Sigmoid colon (tissue), 7 donors: ENCODE measurements around the gene RBM23. TPM values are rescaled to one million over a fixed set of nuclear protein-coding genes. Genes with fewer than 3 reads are reported as not detected.
A peak's percentile ranks its signal among the peaks of the same experiment; 100 is the strongest.

Source experiments
- DNase-seq: peaks from one replicate; pipeline ENCODE4 v3.0.0-alpha.2; 2019
- H3K27ac ChIP-seq, 4 donors: fragments of 200-600 bp; sonication (generic); one replicate each; pipeline ENCODE4 v1.5.1; 2016 to 2019; ENCODE audit warnings: mild to moderate bottlenecking in 1 of 4
- H3K27me3 ChIP-seq, 3 donors: fragments of 200-600 bp; sonication (generic); one replicate each; pipeline ENCODE4 v1.5.1; 2019; ENCODE audit warnings: mild to moderate bottlenecking in 1 of 3
- H3K36me3 ChIP-seq, 4 donors: fragments of 200-600 bp; sonication (generic); one replicate each; pipeline ENCODE4 v1.5.1; 2016 to 2019
- H3K4me1 ChIP-seq, 4 donors: fragments of 200-600 bp; sonication (generic); one replicate each; pipeline ENCODE4 v1.5.1; 2017 to 2019
- H3K4me3 ChIP-seq, 4 donors: fragments of 200-600 bp; sonication (generic); one replicate each; pipeline ENCODE4 v1.5.1; 2017 to 2019; ENCODE audit warnings: mild to moderate bottlenecking in 2 of 4, moderate library complexity in 1 of 4
- H3K9me3 ChIP-seq, 4 donors: fragments of 200-600 bp in 3 of 4; sonication (generic) in 3 of 4; one replicate each; pipeline versions ENCODE4 v1.5.1 to v1.6.1; 2013 to 2019
- CTCF ChIP-seq, 4 experiments: fragments of 450-650 bp in 3 of 4; fragments of 200-600 bp in 1 of 4; IDR thresholded peaks; one replicate each; pipeline ENCODE4 v1.5.1; 2016 to 2019; ENCODE audit warnings: antibody characterized with exemption in 4 of 4, mild to moderate bottlenecking in 3 of 4, moderate library complexity in 2 of 4
- EP300 ChIP-seq, 4 donors: sonication (generic); formaldehyde crosslinking; IDR thresholded peaks; one replicate each; pipeline ENCODE4 v1.6.1; 2017; ENCODE audit warnings: antibody characterized with exemption in 4 of 4
- POLR2A ChIP-seq, 2 donors: fragments of 450-650 bp; IDR thresholded peaks; one replicate each; pipeline ENCODE4 v1.6.1; 2016; ENCODE audit warnings: antibody characterized with exemption in 2 of 2, mild to moderate bottlenecking in 2 of 2, moderate library complexity in 2 of 2
- POLR2AphosphoS5 ChIP-seq, 4 donors: sonication (generic); formaldehyde crosslinking; IDR thresholded peaks; one replicate each; pipeline ENCODE4 v1.6.1; 2017; ENCODE audit warnings: antibody characterized with exemption in 4 of 4
- WGBS, 2 donors: extraction: QIAGEN DNeasy Blood & Tissue Kit; methylation state at CpG; one replicate each; pipeline ENCODE4 v1.1.7; 2013; 5-methylcytosine and 5-hydroxymethylcytosine counted together
- intact Hi-C: fragments of 100-400 bp; cut with DNase I; formaldehyde crosslinking; loops from one replicate; pipeline ENCODE4 v1.15.1; 2023
- polyA plus RNA-seq, 3 donors: library from polyadenylated mRNA; stranded (reverse); fragments of 200-250 nt; gene quantifications; one replicate each; pipeline ENCODE4 v1.2.3, GENCODE V29; 2013
- total RNA-seq, 4 donors: library from RNA; depleted of rRNA; stranded (reverse); fragments of >200 nt; gene quantifications; one replicate each; pipeline ENCODE4 v1.1.0, GENCODE V29; 2016
- donor health status: healthy with polysubstance abuse.
- donor health status: Bipolar disorder and iron deficiency.
- donor health status: healthy.

Gene RBM23
- total and polyA plus RNA-seq, 7 donors = 31.8 to 5,076 (median 356) TPM

DNA sequence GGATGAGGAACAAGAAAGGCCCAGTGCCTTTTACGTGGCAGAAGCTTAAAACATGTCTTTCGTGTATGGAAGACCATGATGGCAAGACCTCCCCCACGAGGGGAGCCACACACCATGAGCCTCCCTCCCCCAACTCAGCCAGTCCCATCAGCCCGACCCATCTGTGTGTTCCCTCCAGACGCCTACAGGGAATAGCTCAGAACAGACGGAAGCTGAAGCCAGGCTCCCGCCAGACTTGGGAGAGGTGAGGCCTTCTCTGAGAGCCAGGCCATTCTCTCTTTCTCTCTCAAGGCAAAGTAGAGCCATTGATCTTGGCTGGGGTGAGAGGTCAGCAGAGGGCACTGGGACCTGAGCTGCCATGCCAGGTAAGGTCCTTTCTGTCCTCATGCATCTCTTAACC lies 26.5 kb downstream of the RBM23 start:
- intact Hi-C loops = no loop called here
- Histone ChIP-seq H3K4me3 (no peak overlapping the region), H3K9me3 (no peaks in the 10 kb centered on the region), H3K4me1 (peaks cover 0 to 15% (median 5%) of the 10 kb centered on the region in 4 donors), H3K36me3 (no peaks in the 10 kb centered on the region), H3K27me3 (no peaks in the 10 kb centered on the region), H3K27ac (no peak overlapping the region)
- DNase-seq = no peak
- TF ChIP-seq CTCF (IDR thresholded peaks at IDR 0.05) (no peak), POLR2AphosphoS5 (IDR thresholded peaks at IDR 0.05) (no peak), POLR2A (IDR thresholded peaks at IDR 0.05) (no peak), EP300 (IDR thresholded peaks at IDR 0.05) (no peak)
- WGBS, 2 donors = 86 to 91% methylated on average over 7 of the region's 7 CpGs

GRCh38 chr14:22890416-22890815 lies 28.5 kb downstream of the RBM23 start:
- WGBS, 2 donors = 89 to 95% methylated on average over 1 of the region's 1 CpG
- Histone ChIP-seq H3K27me3 (no peaks in the 10 kb centered on the region), H3K4me3 (no peak overlapping the region), H3K4me1 (peaks cover 0 to 23% (median 13%) of the 10 kb centered on the region in 4 donors), H3K9me3 (no peaks in the 10 kb centered on the region), H3K36me3 (no peaks in the 10 kb centered on the region), H3K27ac (no peak overlapping the region)
- no peak for TF ChIP-seq CTCF (IDR thresholded peaks at IDR 0.05)
- no peak for TF ChIP-seq POLR2AphosphoS5 (IDR thresholded peaks at IDR 0.05)
- TF ChIP-seq EP300 (IDR thresholded peaks at IDR 0.05) = no peak
- no peak for TF ChIP-seq POLR2A (IDR thresholded peaks at IDR 0.05)
- DNase-seq = no peak
- intact Hi-C loops = no loop called here

- H3K4me3 ChIP-seq = no peak overlapping the region
- no peak overlapping the region for H3K27ac ChIP-seq
- 46 to 48% methylated on average over 4 of the region's 4 CpGs for WGBS, 2 donors
- H3K4me1 ChIP-seq = peaks cover 0 to 23% (median 13%) of the 10 kb centered on the region in 4 donors
- DNase-seq = no peak
- TF ChIP-seq CTCF (IDR thresholded peaks at IDR 0.05) = no peak
- TF ChIP-seq EP300 (IDR thresholded peaks at IDR 0.05) = no peak
- no peak for TF ChIP-seq POLR2A (IDR thresholded peaks at IDR 0.05)
- no peak for TF ChIP-seq POLR2AphosphoS5 (IDR thresholded peaks at IDR 0.05)
- intact Hi-C loops = no loop called here
- no peaks in the 10 kb centered on the region for H3K36me3 ChIP-seq
- H3K27me3 ChIP-seq = no peaks in the 10 kb centered on the region
- H3K9me3 ChIP-seq = no peaks in the 10 kb centered on the region
These were observed 30.3 kb downstream of the RBM23 start for GRCh38 chr14:22888662-22889061.

- Histone ChIP-seq H3K27me3 (no peaks in the 10 kb centered on the region), H3K4me3 (peak overlapping the region in 2 of 4 donors; percentile 56 to 61), H3K27ac (no peak overlapping the region), H3K4me1 (peaks cover 0 to 28% (median 18%) of the 10 kb centered on the region in 4 donors), H3K36me3 (no peaks in the 10 kb centered on the region), H3K9me3 (no peaks in the 10 kb centered on the region)
- DNase-seq = no peak
- no peak for TF ChIP-seq POLR2AphosphoS5 (IDR thresholded peaks at IDR 0.05)
- no peak for TF ChIP-seq CTCF (IDR thresholded peaks at IDR 0.05)
- no peak for TF ChIP-seq EP300 (IDR thresholded peaks at IDR 0.05)
- no peak for TF ChIP-seq POLR2A (IDR thresholded peaks at IDR 0.05)
- intact Hi-C loops = no loop called here
- WGBS, 2 donors = 57 to 77% methylated on average over 5 of the region's 5 CpGs
These were observed 31.0 kb downstream of the RBM23 start for GRCh38 chr14:22887990-22888378.
